OCI-LY7 (cell line): ENCODE measurements around the gene ZFYVE28. TPM values are rescaled to one million over a fixed set of nuclear protein-coding genes. Genes with fewer than 3 reads are reported as not detected.
A peak's percentile ranks its signal among the peaks of the same experiment; 100 is the strongest.

Source experiments
- BruUV-seq: library from RNA; stranded (reverse); fragments of 400-500 nt; replicated peaks from 2 replicates; lab custom pipeline; 2021; lab: Mats Ljungman, UMichigan
- CTCF ChIA-PET: fragments of 300-600 bp; sonication (Branson Sonifier 250); formaldehyde crosslinking; loops from one replicate; lab custom pipeline; 2022; ENCODE audit warnings: antibody characterized with exemption; ENCODE audit not compliant: unreplicated experiment; lab: Charles Lee
- POLR2A ChIA-PET: fragments of 300-600 bp; sonication (Branson Sonifier 250); formaldehyde crosslinking; loops from one replicate; lab custom pipeline; 2022; ENCODE audit warnings: antibody characterized with exemption; lab: Charles Lee
- DNase-seq: peaks from one replicate; pipeline ENCODE4 v3.0.0-alpha.2; 2015; ENCODE audit warnings: low spot score
- H2AFZ ChIP-seq: fragments of 200-600 bp; sonication (generic), shearing (Covaris generic); 2 replicates; pipeline ENCODE4 v1.6.1; 2014; ENCODE audit warnings: mild to moderate bottlenecking, antibody characterized with exemption, low read length, moderate library complexity
- H3K27ac ChIP-seq: fragments of 200-600 bp; sonication (generic); 2 replicates; pipeline ENCODE4 v1.5.1; 2014; ENCODE audit warnings: mixed run types, low read depth, mild to moderate bottlenecking, moderate library complexity, low read length, inconsistent platforms; ENCODE audit not compliant: poor library complexity, severe bottlenecking
- H3K36me3 ChIP-seq: fragments of 200-600 bp; sonication (generic); 2 replicates; pipeline ENCODE4 v1.6.1; 2014; ENCODE audit warnings: mild to moderate bottlenecking, antibody characterized with exemption, low read length, moderate library complexity, mixed read lengths; ENCODE audit not compliant: insufficient read depth
- H3K4me1 ChIP-seq: fragments of 200-600 bp; sonication (generic); 2 replicates; pipeline ENCODE4 v1.5.1; 2014; ENCODE audit warnings: mild to moderate bottlenecking, low read length; ENCODE audit not compliant: insufficient read depth, poor library complexity, severe bottlenecking
- H3K4me2 ChIP-seq: fragments of 200-600 bp; sonication (generic); 2 replicates; pipeline ENCODE4 v1.6.1; 2014; ENCODE audit warnings: mild to moderate bottlenecking, low read length
- H3K4me3 ChIP-seq: fragments of 200-600 bp; sonication (generic); 2 replicates; pipeline ENCODE4 v1.5.1; 2014; ENCODE audit warnings: mild to moderate bottlenecking, low read depth, low read length; ENCODE audit not compliant: poor library complexity, severe bottlenecking
- H3K79me2 ChIP-seq: fragments of 200-600 bp; sonication (generic); 2 replicates; pipeline ENCODE4 v1.6.1; 2016; ENCODE audit warnings: low read depth, mild to moderate bottlenecking, low read length, moderate library complexity, mixed read lengths; ENCODE audit not compliant: insufficient read depth
- H3K9me2 ChIP-seq: fragments of 200-600 bp; sonication (generic); 2 replicates; pipeline ENCODE4 v1.6.1; 2016; ENCODE audit warnings: mild to moderate bottlenecking, low read length, mixed read lengths; ENCODE audit not compliant: insufficient read depth
- H3K9me3 ChIP-seq: fragments of 200-600 bp; sonication (generic); 2 replicates; pipeline ENCODE4 v1.6.1; 2014; ENCODE audit warnings: mild to moderate bottlenecking, mixed run types, low read length, mixed read lengths
- H4K20me1 ChIP-seq: fragments of 200-600 bp; sonication (generic); 2 replicates; pipeline ENCODE4 v1.6.1; 2014; ENCODE audit warnings: mild to moderate bottlenecking, antibody characterized with exemption, low read length, moderate library complexity, mixed read lengths; ENCODE audit not compliant: insufficient read depth
- EZH2phosphoT487 ChIP-seq: fragments of 200-600 bp; sonication (generic); IDR thresholded peaks from 2 replicates; pipeline ENCODE4 v1.6.1; 2018; ENCODE audit warnings: low read depth, borderline replicate concordance, mild to moderate bottlenecking, mixed run types, antibody characterized with exemption, low read length, moderate library complexity, mixed read lengths
- intact Hi-C: fragments of 100-400 bp; cut with micrococcal nuclease; formaldehyde crosslinking; loops from one replicate; pipeline ENCODE4 v1.10.0; 2022; ENCODE audit not compliant: unreplicated experiment
- total RNA-seq, 2 experiments: library from RNA; depleted of rRNA in 1 of 2; stranded (reverse); fragments of >200 nt in 1 of 2; shearing (Covaris generic) in 1 of 2; gene quantifications; 2 replicates each; pipeline ENCODE4 v1.2.3, GENCODE V29; 2014 to 2022
- TF ChIP-seq, protein P1 (sequence below): fragments of 200-600 bp; sonication (generic); conservative IDR thresholded peaks from 2 replicates; pipeline ENCODE4 v1.5.1; 2014; ENCODE audit warnings: mild to moderate bottlenecking, antibody characterized with exemption, low read length, moderate library complexity, mixed read lengths

Gene ZFYVE28
- total RNA-seq, 2 experiments from 2014 or later: 0.32 TPM; not detected in 1

DNA sequence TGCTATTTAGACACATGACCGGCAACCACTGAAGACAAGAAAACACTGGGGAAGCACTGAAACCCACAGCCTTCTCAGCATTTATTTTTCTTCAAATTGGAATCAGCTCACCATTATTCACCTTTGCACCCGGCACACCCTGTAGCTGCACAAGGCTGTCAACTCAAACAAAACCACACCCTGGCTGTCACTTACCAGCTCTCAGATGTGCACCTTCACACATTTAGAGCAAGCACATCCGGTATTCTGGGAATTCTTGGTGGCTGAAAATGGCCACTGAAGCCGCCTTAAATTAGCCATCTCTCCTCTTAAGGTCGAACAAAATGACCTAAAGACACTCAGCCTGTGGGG, 5.9 kb downstream of the ZFYVE28 start:
- no peaks in the 10 kb centered on the region for H3K9me3 ChIP-seq
- no peaks in the 10 kb centered on the region for H4K20me1 ChIP-seq
- H3K79me2 ChIP-seq: no peaks in the 10 kb centered on the region
- H3K9me2 ChIP-seq: no peaks in the 10 kb centered on the region
- POLR2A ChIA-PET: interaction anchor here (0.6 to 0.8 kb wide), 3 partner anchors 19 to 540 kb away, joined by 3 to 7 read pairs (median 5); no protein-coding TSS in a partner anchor
- H3K4me1 ChIP-seq: peaks cover 15% of the 10 kb centered on the region
- no peak overlapping the region for H3K27ac ChIP-seq
- peak; percentile 20 for DNase-seq
- H3K4me3 ChIP-seq: no peak overlapping the region
- no peaks in the 10 kb centered on the region for H3K36me3 ChIP-seq
- H3K4me2 ChIP-seq: peak overlapping the region; percentile 35; the same call in 1 of the 2 replicates
- TF ChIP-seq, protein P1, sequence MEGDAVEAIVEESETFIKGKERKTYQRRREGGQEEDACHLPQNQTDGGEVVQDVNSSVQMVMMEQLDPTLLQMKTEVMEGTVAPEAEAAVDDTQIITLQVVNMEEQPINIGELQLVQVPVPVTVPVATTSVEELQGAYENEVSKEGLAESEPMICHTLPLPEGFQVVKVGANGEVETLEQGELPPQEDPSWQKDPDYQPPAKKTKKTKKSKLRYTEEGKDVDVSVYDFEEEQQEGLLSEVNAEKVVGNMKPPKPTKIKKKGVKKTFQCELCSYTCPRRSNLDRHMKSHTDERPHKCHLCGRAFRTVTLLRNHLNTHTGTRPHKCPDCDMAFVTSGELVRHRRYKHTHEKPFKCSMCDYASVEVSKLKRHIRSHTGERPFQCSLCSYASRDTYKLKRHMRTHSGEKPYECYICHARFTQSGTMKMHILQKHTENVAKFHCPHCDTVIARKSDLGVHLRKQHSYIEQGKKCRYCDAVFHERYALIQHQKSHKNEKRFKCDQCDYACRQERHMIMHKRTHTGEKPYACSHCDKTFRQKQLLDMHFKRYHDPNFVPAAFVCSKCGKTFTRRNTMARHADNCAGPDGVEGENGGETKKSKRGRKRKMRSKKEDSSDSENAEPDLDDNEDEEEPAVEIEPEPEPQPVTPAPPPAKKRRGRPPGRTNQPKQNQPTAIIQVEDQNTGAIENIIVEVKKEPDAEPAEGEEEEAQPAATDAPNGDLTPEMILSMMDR: no peak
- TF ChIP-seq EZH2phosphoT487: no peak
- no TSS peak for BruUV-seq
- H2AFZ ChIP-seq: peak overlapping the region; percentile 50
- CTCF ChIA-PET: interaction anchor here (0.6 kb wide), 2 partner anchors 9 to 836 kb away, joined by 3 read pairs; no protein-coding TSS in a partner anchor
- intact Hi-C loops: no loop called here

DNA sequence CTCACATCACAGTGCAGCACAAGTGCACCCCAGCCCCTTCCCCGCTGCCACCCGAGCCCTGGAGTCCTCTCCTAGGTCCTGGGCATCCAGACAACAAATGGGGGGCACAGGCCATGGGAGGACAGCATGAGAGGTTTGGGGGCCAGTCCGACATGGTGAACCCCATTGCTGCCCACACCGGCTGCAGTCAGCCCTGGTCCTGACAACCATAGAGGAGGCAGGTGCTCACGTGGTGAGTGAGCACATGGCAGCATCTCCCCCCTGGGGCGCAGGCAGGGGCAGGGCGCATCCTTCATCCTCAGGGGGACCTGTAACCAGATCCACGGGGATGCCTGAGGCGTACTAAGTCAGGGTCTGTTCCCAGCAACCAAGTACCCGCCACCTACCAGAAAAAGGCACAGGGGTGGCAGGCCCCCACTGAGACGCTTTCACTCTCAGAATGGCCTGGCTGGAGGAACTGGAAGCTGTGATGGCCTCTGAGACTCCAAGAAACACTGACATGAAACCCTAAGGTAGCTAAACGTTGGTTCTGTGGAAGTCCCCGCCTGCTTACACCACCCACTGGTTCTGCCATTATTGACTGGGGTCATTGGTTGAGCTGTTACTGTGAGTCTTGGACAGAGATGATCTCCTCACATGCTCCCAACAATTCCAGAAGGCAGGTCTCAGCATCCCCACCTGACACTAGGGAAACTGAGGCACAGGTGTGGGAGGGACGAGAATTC, 6.5 kb downstream of the ZFYVE28 start:
- intact Hi-C loops: no loop called here
- peaks cover 15% of the 10 kb centered on the region for H3K4me1 ChIP-seq
- no peaks in the 10 kb centered on the region for H4K20me1 ChIP-seq
- peak overlapping the region; percentile 35; the same call in 1 of the 2 replicates for H3K4me2 ChIP-seq
- BruUV-seq: no TSS peak
- no peak overlapping the region for H3K27ac ChIP-seq
- H3K36me3 ChIP-seq: no peaks in the 10 kb centered on the region
- H3K4me3 ChIP-seq: no peak overlapping the region
- no peaks in the 10 kb centered on the region for H3K79me2 ChIP-seq
- no peaks in the 10 kb centered on the region for H3K9me3 ChIP-seq
- TF ChIP-seq EZH2phosphoT487: no peak
- TF ChIP-seq, protein P1: no peak
- H3K9me2 ChIP-seq: no peaks in the 10 kb centered on the region
- H2AFZ ChIP-seq: no peak overlapping the region
- ChIA-PET POLR2A (interaction anchor here (0.6 kb wide), 1 partner anchor 20 kb away, joined by 7 read pairs; no protein-coding TSS in a partner anchor), CTCF (no interaction called here)
- DNase-seq: no peak

DNA sequence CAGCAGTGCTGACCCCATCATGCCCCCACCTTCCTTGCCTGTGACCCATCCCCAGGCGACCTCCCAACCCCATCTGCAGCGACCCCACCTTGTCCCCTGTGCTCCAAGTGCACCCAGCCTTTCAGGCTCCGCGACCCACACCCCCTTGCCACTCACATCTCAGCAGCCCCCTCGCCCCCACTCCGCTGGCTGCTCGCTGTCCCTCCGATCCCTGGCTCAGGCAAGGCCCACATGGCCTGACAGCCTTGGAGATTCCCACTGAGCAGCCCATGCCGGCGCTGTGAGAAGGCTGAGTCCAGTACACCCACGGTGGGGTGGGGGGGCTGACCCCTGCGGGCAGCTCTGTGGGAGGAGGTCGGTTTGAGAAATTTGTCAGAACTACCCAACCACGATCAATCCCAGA, 9.1 kb downstream of the ZFYVE28 start:
- no TSS peak for BruUV-seq
- Histone ChIP-seq H2AFZ (no peak overlapping the region), H3K36me3 (no peaks in the 10 kb centered on the region), H3K4me2 (no peak overlapping the region), H4K20me1 (no peaks in the 10 kb centered on the region), H3K79me2 (no peaks in the 10 kb centered on the region), H3K9me3 (no peaks in the 10 kb centered on the region), H3K27ac (no peak overlapping the region), H3K4me3 (no peak overlapping the region), H3K4me1 (peaks cover 15% of the 10 kb centered on the region), H3K9me2 (no peaks in the 10 kb centered on the region)
- DNase-seq: no peak
- TF ChIP-seq, protein P1: no peak
- TF ChIP-seq EZH2phosphoT487: no peak
- CTCF ChIA-PET: no interaction called here
- POLR2A ChIA-PET: interaction anchor here (0.6 kb wide), 1 partner anchor 10 kb away, joined by 6 read pairs; no protein-coding TSS in a partner anchor
- intact Hi-C loops: no loop called here
